ENCODE measurements around the gene TMEM201. TPM values are rescaled to one million over a fixed set of nuclear protein-coding genes. Genes with fewer than 3 reads are reported as not detected.
A peak's percentile ranks its signal among the peaks of the same experiment; 100 is the strongest.

TMEM201 gene
- total and polyA plus RNA-seq, 9 of the 15 experiments (the other 6 are each of a cell fraction or from before 2014, with no cell fraction given): 0.42 to 51.3 (median 7.4) TPM

GRCh38 chr1:9589144-9589718 is 520 bp downstream of the TMEM201 start (continued):
- TF ChIP-seq ZBTB11 (CRISPR knock-in tag; IDR thresholded peaks at IDR 0.05): no peak
- no peak for TF ChIP-seq NFE2L1 (tag; IDR thresholded peaks at IDR 0.05; ENCODE audit: borderline replicate concordance, low read depth)
- no peak for TF ChIP-seq SRF (CRISPR knock-in tag; IDR thresholded peaks at IDR 0.05)
- TF ChIP-seq ZNF785 (CRISPR knock-in tag; IDR thresholded peaks at IDR 0.05): no peak
- TF ChIP-seq PRPF4 (IDR thresholded peaks at IDR 0.05; ENCODE audit: insufficient read depth, low read depth, low read length, poor library complexity, severe bottlenecking): no peak
- TF ChIP-seq ELF2 (CRISPR knock-in tag; IDR thresholded peaks at IDR 0.05): no peak
- TF ChIP-seq ZNF239 (CRISPR knock-in tag; IDR thresholded peaks at IDR 0.05): no peak
- TF ChIP-seq ZBTB7A (IDR thresholded peaks at IDR 0.05; ENCODE audit: borderline replicate concordance, control insufficient read depth, low read depth, low read length): peak; percentile 68; the same call in 1 of the 2 replicates
- TF ChIP-seq TEAD4 (IDR thresholded peaks at IDR 0.05; ENCODE audit: low read length): no peak
- TF ChIP-seq TEAD4 (CRISPR knock-in tag; IDR thresholded peaks at IDR 0.05; ENCODE audit: borderline replicate concordance): no peak
- no peak for TF ChIP-seq HMGN3 (IDR thresholded peaks at IDR 0.05; ENCODE audit: borderline replicate concordance, extremely low read depth, insufficient read length, low read depth, low read length)
- no peak for TF ChIP-seq PHF20 (IDR thresholded peaks at IDR 0.05; ENCODE audit: partially characterized antibody)
- no peak for TF ChIP-seq ZZZ3 (IDR thresholded peaks at IDR 0.05)
- no peak for TF ChIP-seq POLR3G (IDR thresholded peaks at IDR 0.05; ENCODE audit: extremely low read depth, insufficient read length, insufficient replicate concordance)
- TF ChIP-seq ZNF717 (CRISPR knock-in tag; IDR thresholded peaks at IDR 0.05): no peak
- no peak for TF ChIP-seq DPF2 (IDR thresholded peaks at IDR 0.05)
- no peak for TF ChIP-seq MAFF (IDR thresholded peaks at IDR 0.05; ENCODE audit: low read length)
- no peak for TF ChIP-seq HINFP (tag; conservative IDR thresholded peaks at IDR 0.05; ENCODE audit: low read depth)
- TF ChIP-seq THAP12 (CRISPR knock-in tag; IDR thresholded peaks at IDR 0.05): peak; percentile 52; the same call in 1 of the 2 replicates
- no peak for TF ChIP-seq RNF2 (IDR thresholded peaks at IDR 0.05)
- TF ChIP-seq ADNP (tag; IDR thresholded peaks at IDR 0.05): no peak

All from K562 (cell line).